HCT116 (cell line): ENCODE measurements around the gene KRTAP10-10. TPM values are rescaled to one million over a fixed set of nuclear protein-coding genes. Genes with fewer than 3 reads are reported as not detected.

Experiments used
- ATAC-seq: fragments of 200-7000 bp; cut with Tn5 transposase; 2 replicates; pipeline ENCODE4 v1.9.1; 2020; ENCODE audit warnings: mild to moderate bottlenecking, moderate library complexity
- BruUV-seq: library from RNA; stranded (reverse); fragments of 400-500 nt; replicated peaks from 2 replicates; lab custom pipeline; 2021; lab: Mats Ljungman, UMichigan
- CTCF ChIA-PET: fragments of 300-600 bp; sonication (Branson Sonifier 250); formaldehyde crosslinking; loops from one replicate; lab custom pipeline; 2021; ENCODE audit warnings: antibody characterized with exemption; lab: Charles Lee
- POLR2A ChIA-PET: fragments of 300-600, 350-600 bp; sonication (Branson Sonifier 250); formaldehyde crosslinking; loops from one replicate; lab custom pipeline; 2021; ENCODE audit warnings: antibody characterized with exemption; lab: Charles Lee
- RAD21 ChIA-PET, 2 experiments: fragments of 300-600 bp; sonication (Branson Sonifier 250); formaldehyde crosslinking; loops; one replicate each; lab custom pipeline; 2023; ENCODE audit warnings: low total read pairs in 2 of 2; ENCODE audit not compliant: uncharacterized antibody in 2 of 2, unreplicated experiment in 2 of 2, low non-redundant PET in 1 of 2; lab: Charles Lee
- DNase-seq: peaks from one replicate; pipeline ENCODE4 v3.0.0-alpha.2; 2010; ENCODE audit warnings: low read depth, low spot score
- H2AFZ ChIP-seq: fragments of 200-600 bp; shearing (Covaris generic), sonication (generic); 2 replicates; pipeline ENCODE4 v1.6.1; 2017; ENCODE audit warnings: low read depth, mixed run types, mixed read lengths, antibody characterized with exemption, low read length; ENCODE audit not compliant: poor library complexity, severe bottlenecking
- H3K27ac ChIP-seq: 2 replicates; pipeline ENCODE4 v1.5.1; 2012; ENCODE audit warnings: low read depth, low read length
- H3K27me3 ChIP-seq: fragments of 200-600 bp; sonication (generic); 2 replicates; pipeline ENCODE4 v1.6.1; 2016; ENCODE audit warnings: mixed run types, low read length, mixed read lengths; ENCODE audit not compliant: insufficient read depth
- H3K36me3 ChIP-seq, 2 experiments: fragments of 200-500 bp in 1 of 2; fragments of 200-600 bp in 1 of 2; sonication (Bioruptor generic) in 1 of 2; sonication (generic) in 1 of 2; 2 replicates each; pipeline versions ENCODE4 v1.5.1 to v1.6.1; 2014 to 2016; ENCODE audit warnings: low read length in 2 of 2, inconsistent platforms in 1 of 2, mixed read lengths in 1 of 2, mixed run types in 1 of 2; ENCODE audit not compliant: insufficient read depth in 2 of 2, control insufficient read depth in 1 of 2
- H3K4me1 ChIP-seq, 2 experiments: fragments of 200-600 bp in 1 of 2; sonication (generic) in 1 of 2; 2 replicates each; pipeline versions ENCODE4 v1.5.1 to v1.6.1; 2012 to 2017; ENCODE audit warnings: low read length in 2 of 2, inconsistent platforms in 1 of 2, mild to moderate bottlenecking in 1 of 2, mixed read lengths in 1 of 2, mixed run types in 1 of 2, moderate library complexity in 1 of 2; ENCODE audit not compliant: insufficient read depth in 2 of 2, control insufficient read depth in 1 of 2
- H3K4me2 ChIP-seq: fragments of 200-600 bp; sonication (generic); 2 replicates; pipeline ENCODE4 v1.6.1; 2017; ENCODE audit warnings: mixed run types, low read length, mixed read lengths
- H3K4me3 ChIP-seq, 2 experiments: fragments of 200-600 bp in 1 of 2; sonication (generic) in 1 of 2; replicated peaks in 1 of 2; 2 replicates each; pipeline ENCODE4 v1.5.1; 2011 to 2016; ENCODE audit warnings: low read length in 2 of 2, control low read depth in 1 of 2, low read depth in 1 of 2, mild to moderate bottlenecking in 1 of 2, mixed read lengths in 1 of 2, mixed run types in 1 of 2
- H3K79me2 ChIP-seq: fragments of 200-600 bp; sonication (generic); 2 replicates; pipeline ENCODE4 v1.6.1; 2017; ENCODE audit warnings: mild to moderate bottlenecking, mixed run types, low read length, moderate library complexity, mixed read lengths; ENCODE audit not compliant: insufficient read depth
- H3K9ac ChIP-seq: fragments of 200-600 bp; sonication (generic); 2 replicates; pipeline ENCODE4 v1.6.1; 2016; ENCODE audit warnings: low read length, mixed read lengths
- H3K9me2 ChIP-seq: fragments of 200-600 bp; sonication (generic), shearing (Covaris generic); 2 replicates; pipeline ENCODE4 v1.6.1; 2017; ENCODE audit warnings: mixed run types, mild to moderate bottlenecking, moderate library complexity; ENCODE audit not compliant: insufficient read depth
- H3K9me3 ChIP-seq, 2 experiments: fragments of 200-500 bp in 1 of 2; fragments of 200-600 bp in 1 of 2; sonication (Bioruptor generic) in 1 of 2; sonication (generic) in 1 of 2; 2 replicates each; pipeline ENCODE4 v1.6.1; 2014 to 2017; ENCODE audit warnings: low read length in 2 of 2, mixed read lengths in 2 of 2, inconsistent platforms in 1 of 2, low read depth in 1 of 2, mild to moderate bottlenecking in 1 of 2, mixed run types in 1 of 2, moderate library complexity in 1 of 2; ENCODE audit not compliant: control insufficient read depth in 1 of 2, insufficient read depth in 1 of 2
- H4K20me1 ChIP-seq: fragments of 200-600 bp; sonication (generic), shearing (Covaris generic); 2 replicates; pipeline ENCODE4 v1.6.1; 2017; ENCODE audit warnings: mixed run types, mild to moderate bottlenecking, moderate library complexity; ENCODE audit not compliant: insufficient read depth
- CEBPB ChIP-seq: IDR thresholded peaks from 2 replicates; pipeline ENCODE4 v1.6.1; 2012; ENCODE audit warnings: low read depth
- ELF1 ChIP-seq: IDR thresholded peaks from 2 replicates; pipeline ENCODE4 v1.6.1; 2012; ENCODE audit warnings: low read depth, borderline replicate concordance
- EZH2 ChIP-seq: fragments of 200-600 bp; sonication (generic); IDR thresholded peaks from 2 replicates; pipeline ENCODE4 v1.6.1; 2017; ENCODE audit warnings: antibody characterized with exemption, mixed run types
- FOSL1 ChIP-seq: IDR thresholded peaks from 2 replicates; pipeline ENCODE4 v1.6.1; 2012; ENCODE audit warnings: low read depth
- JUND ChIP-seq: IDR thresholded peaks from 2 replicates; pipeline ENCODE4 v1.6.1; 2012
- POLR2AphosphoS5 ChIP-seq: IDR thresholded peaks from 2 replicates; pipeline ENCODE4 v1.6.1; 2011; ENCODE audit warnings: mild to moderate bottlenecking, low read depth, low read length, moderate library complexity
- SRF ChIP-seq: IDR thresholded peaks from 2 replicates; pipeline ENCODE4 v1.6.1; 2012; ENCODE audit warnings: low read depth
- ZFX ChIP-seq: fragments of 450-650 bp; IDR thresholded peaks from 2 replicates; pipeline ENCODE4 v1.6.1; 2017
- ZNF274 ChIP-seq: fragments of 200-500 bp; sonication (Bioruptor generic); IDR thresholded peaks from 2 replicates; pipeline ENCODE4 v1.6.1; 2014; ENCODE audit warnings: mild to moderate bottlenecking, low read depth, low read length, inconsistent platforms
- intact Hi-C: fragments of 100-400 bp; cut with micrococcal nuclease; formaldehyde crosslinking; loops from 2 replicates; pipeline ENCODE4 v1.10.0; 2022
- total RNA-seq: library from RNA; stranded (reverse); gene quantifications from one replicate; pipeline ENCODE4 v1.2.1, GENCODE V29; 2021; ENCODE audit not compliant: unreplicated experiment
- TF ChIP-seq, protein P1 (sequence below): IDR thresholded peaks from 2 replicates; pipeline ENCODE4 v1.6.1; 2011; ENCODE audit warnings: mild to moderate bottlenecking, low read length, moderate library complexity; ENCODE audit not compliant: insufficient replicate concordance; ENCODE audit errors: extremely low read depth

Gene KRTAP10-10
- total RNA-seq, 1 experiment from 2014 or later: not detected

DNA sequence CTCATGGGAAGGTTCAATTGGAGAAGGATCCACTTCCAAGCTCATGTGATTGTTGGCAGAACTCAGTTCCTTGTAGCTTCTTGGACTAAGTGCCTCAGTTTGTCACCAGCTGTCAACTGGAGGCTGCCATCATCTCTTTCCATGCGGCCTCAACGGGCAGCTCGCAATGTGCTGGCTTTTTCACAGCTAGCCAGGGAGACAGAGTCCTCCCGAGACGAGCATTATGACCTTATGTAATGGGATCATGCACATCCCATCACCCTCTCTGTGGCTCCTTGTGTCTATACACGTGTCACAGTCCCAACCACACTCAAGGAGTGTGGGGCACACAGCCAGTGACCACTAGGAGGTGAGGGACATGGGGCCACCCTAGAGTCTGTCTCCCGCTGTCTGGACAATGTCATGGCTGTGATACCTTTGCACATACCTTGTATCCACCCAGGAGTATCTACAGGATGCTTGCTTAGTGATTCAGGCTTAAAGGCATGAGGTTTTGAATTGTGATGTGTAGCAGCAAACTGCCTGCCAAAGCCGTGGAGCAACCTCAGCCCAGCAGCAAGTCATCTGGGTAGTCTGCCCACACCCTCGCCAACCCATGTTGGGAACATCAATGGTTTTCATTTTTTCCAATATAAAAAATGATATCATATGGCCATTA lies 41.0 kb upstream of the KRTAP10-10 start:
- BruUV-seq: no TSS peak
- no peaks in the 10 kb centered on the region for H3K9me2 ChIP-seq
- CTCF ChIA-PET: no interaction called here
- H3K4me1 ChIP-seq: peaks cover 0 to 3% of the 10 kb centered on the region in 2 experiments; a peak in 1 of 4 replicates
- no peak overlapping the region for H3K27ac ChIP-seq
- RAD21 ChIA-PET: interaction anchor here in 1 of 2 experiments (0.6 kb wide), 1 partner anchor 87 kb away, joined by 5 read pairs; no protein-coding TSS in a partner anchor
- H3K9me3 ChIP-seq: no peaks in the 10 kb centered on the region
- TF ChIP-seq FOSL1: no peak
- no peak for TF ChIP-seq ZFX
- no peak for TF ChIP-seq CEBPB
- TF ChIP-seq POLR2AphosphoS5: no peak
- no peak for TF ChIP-seq EZH2
- TF ChIP-seq ELF1: no peak
- TF ChIP-seq JUND: no peak
- TF ChIP-seq, protein P1, sequence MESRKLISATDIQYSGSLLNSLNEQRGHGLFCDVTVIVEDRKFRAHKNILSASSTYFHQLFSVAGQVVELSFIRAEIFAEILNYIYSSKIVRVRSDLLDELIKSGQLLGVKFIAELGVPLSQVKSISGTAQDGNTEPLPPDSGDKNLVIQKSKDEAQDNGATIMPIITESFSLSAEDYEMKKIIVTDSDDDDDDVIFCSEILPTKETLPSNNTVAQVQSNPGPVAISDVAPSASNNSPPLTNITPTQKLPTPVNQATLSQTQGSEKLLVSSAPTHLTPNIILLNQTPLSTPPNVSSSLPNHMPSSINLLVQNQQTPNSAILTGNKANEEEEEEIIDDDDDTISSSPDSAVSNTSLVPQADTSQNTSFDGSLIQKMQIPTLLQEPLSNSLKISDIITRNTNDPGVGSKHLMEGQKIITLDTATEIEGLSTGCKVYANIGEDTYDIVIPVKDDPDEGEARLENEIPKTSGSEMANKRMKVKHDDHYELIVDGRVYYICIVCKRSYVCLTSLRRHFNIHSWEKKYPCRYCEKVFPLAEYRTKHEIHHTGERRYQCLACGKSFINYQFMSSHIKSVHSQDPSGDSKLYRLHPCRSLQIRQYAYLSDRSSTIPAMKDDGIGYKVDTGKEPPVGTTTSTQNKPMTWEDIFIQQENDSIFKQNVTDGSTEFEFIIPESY: no peak
- TF ChIP-seq ZNF274: no peak
- no peak for TF ChIP-seq SRF
- H2AFZ ChIP-seq: no peak overlapping the region
- no peak overlapping the region for H3K4me3 ChIP-seq
- no peaks in the 10 kb centered on the region for H4K20me1 ChIP-seq
- no peaks in the 10 kb centered on the region for H3K27me3 ChIP-seq
- H3K79me2 ChIP-seq: no peaks in the 10 kb centered on the region
- no peak overlapping the region for H3K4me2 ChIP-seq
- intact Hi-C loops: no loop called here
- POLR2A ChIA-PET: no interaction called here
- ATAC-seq (no peak), DNase-seq (no peak)
- H3K36me3 ChIP-seq: no peaks in the 10 kb centered on the region
- H3K9ac ChIP-seq: no peak overlapping the region
